IMR-90 (cell line): Measurements from ENCODE around the gene ZNF488. TPM values are rescaled to one million over a fixed set of nuclear protein-coding genes. Genes with fewer than 3 reads are reported as not detected.

ENCODE experiments used
- ATAC-seq: fragments of 200-7000 bp; cut with Tn5 transposase; 2 replicates; pipeline ENCODE4 v1.9.1; 2020; ENCODE audit warnings: low read depth, mild to moderate bottlenecking, moderate library complexity
- BruUV-seq: library from RNA; stranded (reverse); fragments of 400-500 nt; replicated peaks from 2 replicates; lab custom pipeline; 2021; lab: Mats Ljungman, UMichigan
- CTCF ChIA-PET: fragments of 300-600 bp; formaldehyde crosslinking; extraction: SDS; loops from one replicate; lab custom pipeline; 2021; ENCODE audit warnings: antibody characterized with exemption; lab: Yijun Ruan, JAX
- POLR2A ChIA-PET: fragments of 300-600 bp; sonication (Branson Sonifier 250); formaldehyde crosslinking; loops from one replicate; lab custom pipeline; 2022; ENCODE audit warnings: antibody characterized with exemption; ENCODE audit not compliant: unreplicated experiment; lab: Charles Lee
- DNase-seq: peaks from one replicate; pipeline ENCODE4 v3.0.0; 2013
- H2AFZ ChIP-seq: replicated peaks from 2 replicates; pipeline ENCODE3; 2013; ENCODE audit warnings: low read length, mild to moderate bottlenecking; ENCODE audit not compliant: poor library complexity
- H2AK5ac ChIP-seq: 2 replicates; pipeline ENCODE4 v1.6.1; 2013; ENCODE audit warnings: low read depth, low read length, inconsistent platforms
- H2AK9ac ChIP-seq: replicated peaks from 2 replicates; pipeline ENCODE3; 2013; ENCODE audit warnings: mild to moderate bottlenecking, low read depth, low read length, moderate library complexity; ENCODE audit not compliant: poor library complexity
- H2BK120ac ChIP-seq: 2 replicates; pipeline ENCODE4 v1.6.1; 2013; ENCODE audit warnings: low read depth, low read length, inconsistent platforms
- H2BK15ac ChIP-seq: 3 replicates; pipeline ENCODE4 v1.6.1; 2013; ENCODE audit warnings: low read depth, low read length, inconsistent platforms
- H2BK20ac ChIP-seq: 2 replicates; pipeline ENCODE4 v1.6.1; 2013; ENCODE audit warnings: low read depth, mild to moderate bottlenecking, inconsistent platforms, low read length, moderate library complexity
- H2BK5ac ChIP-seq: 2 replicates; pipeline ENCODE4 v1.6.1; 2013; ENCODE audit warnings: mild to moderate bottlenecking, low read depth, low read length, inconsistent platforms; ENCODE audit not compliant: poor library complexity, severe bottlenecking
- H3K14ac ChIP-seq: replicated peaks from 2 replicates; pipeline ENCODE4 v1.6.1; 2013; ENCODE audit warnings: low read depth, low read length, inconsistent platforms
- H3K18ac ChIP-seq: 2 replicates; pipeline ENCODE4 v1.6.1; 2013; ENCODE audit warnings: low read depth, low read length, control low read depth
- H3K23ac ChIP-seq: 2 replicates; pipeline ENCODE4 v1.6.1; 2013; ENCODE audit warnings: low read depth, low read length, inconsistent platforms
- H3K27ac ChIP-seq: 2 replicates; pipeline ENCODE4 v1.5.1; 2013; ENCODE audit warnings: mild to moderate bottlenecking, control low read depth, low read length; ENCODE audit not compliant: insufficient read depth
- H3K27me3 ChIP-seq: 2 replicates; pipeline ENCODE4 v1.6.1; 2013; ENCODE audit warnings: low read length; ENCODE audit not compliant: control insufficient read depth, insufficient read depth
- H3K36me3 ChIP-seq: 2 replicates; pipeline ENCODE4 v1.6.1; 2013; ENCODE audit warnings: low read length, mixed read lengths; ENCODE audit not compliant: control insufficient read depth, insufficient read depth
- H3K4ac ChIP-seq: 2 replicates; pipeline ENCODE4 v1.6.1; 2013; ENCODE audit warnings: low read depth, low read length, inconsistent platforms
- H3K4me1 ChIP-seq: 2 replicates; pipeline ENCODE4 v1.6.1; 2013; ENCODE audit warnings: low read length, mixed read lengths; ENCODE audit not compliant: control insufficient read depth, insufficient read depth
- H3K4me2 ChIP-seq: 2 replicates; pipeline ENCODE4 v1.6.1; 2013; ENCODE audit warnings: low read depth, mild to moderate bottlenecking, control low read depth, low read length, moderate library complexity
- H3K4me3 ChIP-seq: 2 replicates; pipeline ENCODE4 v1.5.1; 2013; ENCODE audit warnings: low read depth, mild to moderate bottlenecking, control low read depth, low read length, moderate library complexity; ENCODE audit not compliant: insufficient read depth
- H3K56ac ChIP-seq: 2 replicates; pipeline ENCODE4 v1.6.1; 2013; ENCODE audit warnings: low read length, inconsistent platforms; ENCODE audit not compliant: insufficient read depth; ENCODE audit errors: extremely low read depth
- H3K79me1 ChIP-seq, 2 experiments: 2 replicates each; pipeline ENCODE4 v1.6.1; 2013; ENCODE audit warnings: low read length in 2 of 2, inconsistent platforms in 1 of 2, low read depth in 1 of 2
- H3K9ac ChIP-seq: 2 replicates; pipeline ENCODE4 v1.6.1; 2013; ENCODE audit warnings: low read depth, low read length, control low read depth
- H3K9me1 ChIP-seq: 2 replicates; pipeline ENCODE4 v1.6.1; 2013; ENCODE audit warnings: low read length, inconsistent platforms; ENCODE audit not compliant: insufficient read depth
- H3K9me3 ChIP-seq: 2 replicates; pipeline ENCODE4 v1.6.1; 2013; ENCODE audit warnings: low read length; ENCODE audit not compliant: control insufficient read depth, insufficient read depth
- H4K20me1 ChIP-seq: 2 replicates; pipeline ENCODE4 v1.6.1; 2013; ENCODE audit warnings: low read length, inconsistent platforms; ENCODE audit not compliant: insufficient read depth
- H4K5ac ChIP-seq: 2 replicates; pipeline ENCODE4 v1.6.1; 2013; ENCODE audit warnings: mild to moderate bottlenecking, low read depth, low read length, control low read depth
- H4K8ac ChIP-seq, 2 experiments: 2 replicates each; pipeline ENCODE4 v1.6.1; 2013; ENCODE audit warnings: low read depth in 2 of 2, low read length in 2 of 2, control low read depth in 1 of 2, inconsistent platforms in 1 of 2
- H4K91ac ChIP-seq: 2 replicates; pipeline ENCODE4 v1.6.1; 2013; ENCODE audit warnings: low read depth, low read length, inconsistent platforms; ENCODE audit not compliant: insufficient read depth
- FOS ChIP-seq: fragments of 150-350 bp; IDR thresholded peaks from 2 replicates; pipeline ENCODE4 v1.6.1; 2016; ENCODE audit warnings: low read depth, low read length
- MAZ ChIP-seq: IDR thresholded peaks from 2 replicates; pipeline ENCODE4 v1.6.1; 2012; ENCODE audit warnings: low read depth, mild to moderate bottlenecking, low read length, improper control_type of control experiment, moderate library complexity, borderline replicate concordance
- POLR2A ChIP-seq: IDR thresholded peaks from 2 replicates; pipeline ENCODE4 v1.6.1; 2012; ENCODE audit warnings: mild to moderate bottlenecking, low read depth, low read length
- WGBS, 2 experiments: methylation state at CpG; one replicate each; pipeline versions ENCODE4 v1.1.5 to v1.1.7; 2013; ENCODE audit warnings: missing lambda C conversion rate in 2 of 2; ENCODE audit not compliant: insufficient read length in 1 of 2; ENCODE audit errors: extremely low coverage in 2 of 2; 5-methylcytosine and 5-hydroxymethylcytosine counted together
- dilution Hi-C: fragments of 300-500 bp; cut with HindIII; formaldehyde crosslinking; loops from one replicate; pipeline ENCODE4 v1.14.3; 2018; ENCODE audit warnings: low sequenced_read_pairs; ENCODE audit not compliant: unreplicated experiment
- in situ Hi-C: fragments of 300-500 bp; cut with MboI; formaldehyde crosslinking; loops from 3 replicates; pipeline ENCODE4 v1.14.3; 2019; ENCODE audit warnings: low sequenced_read_pairs, inconsistent platforms, mixed read lengths
- intact Hi-C: fragments of 100-400 bp; cut with micrococcal nuclease; formaldehyde crosslinking; loops from 2 replicates; pipeline ENCODE4 v1.10.0; 2022
- polyA plus RNA-seq, 3 experiments: library from polyadenylated mRNA; depleted of rRNA; stranded (reverse); fragments of >200 nt; gene quantifications; 2 replicates each; pipeline ENCODE4 v1.2.3, GENCODE V29; 2012; ENCODE audit warnings: low replicate concordance in 1 of 3
- total RNA-seq: library from RNA; depleted of rRNA; stranded (reverse); fragments of >200 nt; gene quantifications from 2 replicates; pipeline ENCODE4 v1.2.3, GENCODE V29; 2012
- TF ChIP-seq, protein P1 (sequence below): fragments of 150-350 bp; IDR thresholded peaks from 2 replicates; pipeline ENCODE4 v1.6.1; 2016; ENCODE audit warnings: low read depth, mild to moderate bottlenecking, low read length, moderate library complexity, borderline replicate concordance

The ZNF488 gene
- total and polyA plus RNA-seq, 2 of the 4 experiments (the other 2 are of a cell fraction) = under 0.01 to 0.14 TPM

DNA sequence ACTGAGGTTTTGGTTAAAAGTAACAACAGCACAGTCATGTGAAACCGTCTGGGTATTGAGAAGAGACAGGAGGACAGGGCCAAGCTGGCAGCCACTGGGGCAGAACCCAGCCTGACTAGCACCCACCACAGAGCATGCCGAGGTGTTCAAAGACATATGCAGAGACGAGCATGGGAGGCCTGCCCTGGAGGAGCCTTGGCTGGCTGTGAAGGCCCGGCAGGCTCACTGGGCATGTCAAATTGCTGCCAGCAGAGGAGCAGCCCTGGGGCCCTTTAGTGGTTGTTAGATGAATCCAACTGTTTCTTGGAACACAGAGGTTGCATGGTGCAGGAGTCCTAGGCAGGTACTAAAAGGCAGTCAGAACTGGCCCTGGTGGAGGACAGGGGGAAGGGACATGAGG lies 66.8 kb downstream of the ZNF488 start:
- no peak for TF ChIP-seq MAZ
- TF ChIP-seq POLR2A = no peak
- TF ChIP-seq, protein P1, sequence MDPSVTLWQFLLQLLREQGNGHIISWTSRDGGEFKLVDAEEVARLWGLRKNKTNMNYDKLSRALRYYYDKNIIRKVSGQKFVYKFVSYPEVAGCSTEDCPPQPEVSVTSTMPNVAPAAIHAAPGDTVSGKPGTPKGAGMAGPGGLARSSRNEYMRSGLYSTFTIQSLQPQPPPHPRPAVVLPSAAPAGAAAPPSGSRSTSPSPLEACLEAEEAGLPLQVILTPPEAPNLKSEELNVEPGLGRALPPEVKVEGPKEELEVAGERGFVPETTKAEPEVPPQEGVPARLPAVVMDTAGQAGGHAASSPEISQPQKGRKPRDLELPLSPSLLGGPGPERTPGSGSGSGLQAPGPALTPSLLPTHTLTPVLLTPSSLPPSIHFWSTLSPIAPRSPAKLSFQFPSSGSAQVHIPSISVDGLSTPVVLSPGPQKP = no peak
- no peak for TF ChIP-seq FOS
- no peak overlapping the region for H2BK5ac ChIP-seq
- H3K9me1 ChIP-seq = no peaks in the 10 kb centered on the region
- no peaks in the 10 kb centered on the region for H3K4me1 ChIP-seq
- no peak for ATAC-seq
- CTCF ChIA-PET = interaction anchor here (1.2 kb wide), 1 partner anchor 270 kb away, joined by 4 read pairs; no protein-coding TSS in a partner anchor
- no TSS peak for BruUV-seq
- peaks cover 25% of the 10 kb centered on the region for H3K27me3 ChIP-seq
- H3K9ac ChIP-seq = no peak overlapping the region
- H2BK20ac ChIP-seq = no peak overlapping the region
- H3K14ac ChIP-seq = no peak overlapping the region
- POLR2A ChIA-PET = no interaction called here
- no peak overlapping the region for H4K8ac ChIP-seq
- dilution Hi-C loops (no loop called here), in situ Hi-C loops (no loop called here), intact Hi-C loops (loop anchor here (10.0 kb wide), 1 partner anchor 322 kb away; no protein-coding TSS in a partner anchor)
- no peaks in the 10 kb centered on the region for H4K20me1 ChIP-seq
- H3K4me3 ChIP-seq = no peak overlapping the region
- H2AK5ac ChIP-seq = no peak overlapping the region
- H4K5ac ChIP-seq = no peak overlapping the region
- 35% methylated on average over 2 of the region's 4 CpGs; no CpG with 5 or more reads in 1 of the 2 experiments for WGBS, 2 experiments
- H3K4ac ChIP-seq = no peak overlapping the region
- no peak overlapping the region for H4K91ac ChIP-seq
- no peak overlapping the region for H3K18ac ChIP-seq
- H3K27ac ChIP-seq = no peak overlapping the region
- H3K56ac ChIP-seq = no peak overlapping the region
- no peak overlapping the region for H2AFZ ChIP-seq
- no peak overlapping the region for H3K23ac ChIP-seq
- no peak overlapping the region for H2AK9ac ChIP-seq
- H3K9me3 ChIP-seq = no peaks in the 10 kb centered on the region
- no peak overlapping the region for H3K4me2 ChIP-seq
- H2BK15ac ChIP-seq = no peak overlapping the region
- no peak overlapping the region for H2BK120ac ChIP-seq
- no peaks in the 10 kb centered on the region for H3K36me3 ChIP-seq
- DNase-seq = no peak
- H3K79me1 ChIP-seq = no peaks in the 10 kb centered on the region
